ENCODE measurements around the gene FAM117A.
"Not testable (repeated sequence)": the region's sequence is repeated elsewhere in the genome, so short reads cannot be mapped to it uniquely, and the experiment has no call there.

GRCh38 chr17:49758464-49759010, 5.4 kb downstream of the FAM117A start:
- not testable (repeated sequence) for TF ChIP-seq CTCF, POLR2A (IDR thresholded peaks at IDR 0.05)
